HepG2 (cell line): ENCODE results near the gene SNCAIP. TPM values are rescaled to one million over a fixed set of nuclear protein-coding genes. Genes with fewer than 3 reads are reported as not detected.

ENCODE experiments used
- ATAC-seq: fragments of 200-7000 bp; cut with Tn5 transposase; 3 replicates; pipeline ENCODE4 v1.9.1; 2020; ENCODE audit warnings: mild to moderate bottlenecking, moderate library complexity
- BruUV-seq: library from RNA; stranded (reverse); fragments of 400-500 nt; replicated peaks from 2 replicates; lab custom pipeline; 2021; lab: Mats Ljungman, UMichigan
- CTCF ChIA-PET: fragments of 300-600 bp; formaldehyde crosslinking; extraction: SDS; loops from one replicate; lab custom pipeline; 2021; ENCODE audit warnings: low total read pairs, inconsistent platforms, low intra/inter-chr PET ratio; lab: Yijun Ruan, JAX
- POLR2A ChIA-PET: fragments of 350-600 bp; sonication (Branson Sonifier 250); formaldehyde crosslinking; loops from one replicate; lab custom pipeline; 2020; ENCODE audit warnings: antibody characterized with exemption, inconsistent platforms; lab: Yijun Ruan, JAX
- DNase-seq: peaks from one replicate; pipeline ENCODE4 v3.0.0-alpha.2; 2015; ENCODE audit warnings: low spot score
- FAIRE-seq: peaks from 3 replicates; lab custom pipeline; 2011; peaks lifted over from hg19 to GRCh38; lab: Jason Lieb, UNC
- H2AFZ ChIP-seq: one replicate; pipeline ENCODE4 v1.6.1; 2011; ENCODE audit warnings: low read length, inconsistent platforms
- H3K27ac ChIP-seq: fragments of 300-600 bp; 3 replicates; pipeline ENCODE4 v1.8.0; 2011; ENCODE audit warnings: mixed run types, mild to moderate bottlenecking, mixed read lengths, low read length, inconsistent platforms; ENCODE audit not compliant: insufficient read depth; ENCODE audit errors: extremely low read length
- H3K27me3 ChIP-seq, 2 experiments: fragments of 200-600 bp in 1 of 2; 2 replicates in 1 of 2; 3 replicates in 1 of 2; pipeline versions ENCODE4 v1.6.0 to v1.8.0; 2011; ENCODE audit warnings: low read length in 2 of 2, mild to moderate bottlenecking in 2 of 2, moderate library complexity in 2 of 2, inconsistent platforms in 1 of 2; ENCODE audit not compliant: insufficient read depth in 2 of 2, control insufficient read depth in 1 of 2
- H3K36me3 ChIP-seq, 2 experiments: fragments of 200-600 bp in 1 of 2; replicated peaks in 1 of 2; 2 replicates in 1 of 2; 3 replicates in 1 of 2; pipeline versions ENCODE4 v1.5.1 to v1.8.0; 2011; ENCODE audit warnings: low read length in 2 of 2, inconsistent platforms in 1 of 2; ENCODE audit not compliant: insufficient read depth in 2 of 2, control insufficient read depth in 1 of 2
- H3K4me1 ChIP-seq: 2 replicates; pipeline ENCODE4 v1.5.1; 2012; ENCODE audit warnings: low read length, inconsistent platforms; ENCODE audit not compliant: insufficient read depth
- H3K4me2 ChIP-seq: 2 replicates; pipeline ENCODE4 v1.6.0; 2011; ENCODE audit warnings: low read depth, low read length, inconsistent platforms
- H3K4me3 ChIP-seq, 3 experiments: fragments of 200-600 bp in 1 of 3; sonication (generic), shearing (Covaris generic) in 1 of 3; replicated peaks in 1 of 3; 2 replicates each; pipeline ENCODE4 v1.5.1; 2011 to 2016; ENCODE audit warnings: low read length in 3 of 3, inconsistent platforms in 2 of 3, low read depth in 2 of 3, mild to moderate bottlenecking in 2 of 3, control low read depth in 1 of 3, mixed read lengths in 1 of 3; ENCODE audit not compliant: insufficient read depth in 1 of 3
- H3K79me2 ChIP-seq: one replicate; pipeline ENCODE4 v1.6.1; 2011; ENCODE audit warnings: low read length, inconsistent platforms; ENCODE audit not compliant: insufficient read depth
- H3K9ac ChIP-seq: 2 replicates; pipeline ENCODE4 v1.6.0; 2011; ENCODE audit warnings: mild to moderate bottlenecking, low read depth, low read length, inconsistent platforms; ENCODE audit not compliant: insufficient read depth
- H3K9me3 ChIP-seq: 2 replicates; pipeline ENCODE4 v1.5.1; 2012; ENCODE audit warnings: mild to moderate bottlenecking, low read length
- H4K20me1 ChIP-seq: 2 replicates; pipeline ENCODE4 v1.6.0; 2011; ENCODE audit warnings: inconsistent platforms, mild to moderate bottlenecking, low read length, moderate library complexity; ENCODE audit not compliant: insufficient read depth
- NKX3-1 ChIP-seq: sonication (generic); formaldehyde crosslinking; IDR thresholded peaks from 2 replicates; pipeline ENCODE4 v1.5.0; 2020; ENCODE audit warnings: missing genetic modification reagents
- NR2C2 ChIP-seq: sonication (generic); formaldehyde crosslinking; IDR thresholded peaks from 2 replicates; pipeline ENCODE4 v1.4.0; 2020; ENCODE audit warnings: missing genetic modification reagents, mild to moderate bottlenecking, moderate library complexity, borderline replicate concordance
- ZFP1 ChIP-seq: IDR thresholded peaks from 2 replicates; pipeline ENCODE4 v1.6.1; 2016
- WGBS: methylation state at CpG from one replicate; pipeline ENCODE4 v1.1.6; 2017; ENCODE audit warnings: low lambda C conversion rate; 5-methylcytosine and 5-hydroxymethylcytosine counted together
- in situ Hi-C: cut with HindIII; loops from 2 replicates; pipeline ENCODE4 v1.10.0; 2017; ENCODE audit warnings: low pct_unique_long_range_greater_than_20kb; ENCODE audit not compliant: extremely low pct_ligation_motif_present
- intact Hi-C: fragments of 100-400 bp; cut with micrococcal nuclease; formaldehyde crosslinking; loops from one replicate; pipeline ENCODE4 v1.10.0; 2022; ENCODE audit not compliant: unreplicated experiment
- polyA plus RNA-seq, 8 experiments: library from polyadenylated mRNA; depleted of rRNA in 3 of 8; stranded (reverse) in 7 of 8; unstranded in 1 of 8; fragments of >200 nt; fragmentation: Illumina TruSeq in 4 of 8; extraction: Trizol in 4 of 8; gene quantifications; 2 replicates each; pipeline versions ENCODE4 v1.2.1 to v1.2.3, GENCODE V29; 2011 to 2016; ENCODE audit warnings: low read depth in 4 of 8, missing spikeins in 1 of 8, mixed read lengths in 1 of 8; ENCODE audit not compliant: insufficient read depth in 1 of 8
- total RNA-seq, 5 experiments: library from RNA; depleted of rRNA; stranded (reverse); fragments of >200 nt; fragmentation: Illumina TruSeq; extraction: Trizol; gene quantifications; 2 replicates each; pipeline ENCODE4 v1.2.3, GENCODE V29; 2016; ENCODE audit warnings: low read depth in 1 of 5
- TF ChIP-seq, protein P1 (sequence below): sonication (generic); formaldehyde crosslinking; IDR thresholded peaks from 2 replicates; pipeline ENCODE4 v1.4.0; 2020; ENCODE audit warnings: missing genetic modification reagents
- TF ChIP-seq, protein P2 (sequence below): sonication (generic); formaldehyde crosslinking; IDR thresholded peaks from 2 replicates; pipeline ENCODE4 v1.4.0; 2020; ENCODE audit warnings: mild to moderate bottlenecking, missing genetic modification reagents

SNCAIP gene
- total and polyA plus RNA-seq, 2 of the 13 experiments (the other 11 are each of a cell fraction or from before 2014, with no cell fraction given): not detected

DNA sequence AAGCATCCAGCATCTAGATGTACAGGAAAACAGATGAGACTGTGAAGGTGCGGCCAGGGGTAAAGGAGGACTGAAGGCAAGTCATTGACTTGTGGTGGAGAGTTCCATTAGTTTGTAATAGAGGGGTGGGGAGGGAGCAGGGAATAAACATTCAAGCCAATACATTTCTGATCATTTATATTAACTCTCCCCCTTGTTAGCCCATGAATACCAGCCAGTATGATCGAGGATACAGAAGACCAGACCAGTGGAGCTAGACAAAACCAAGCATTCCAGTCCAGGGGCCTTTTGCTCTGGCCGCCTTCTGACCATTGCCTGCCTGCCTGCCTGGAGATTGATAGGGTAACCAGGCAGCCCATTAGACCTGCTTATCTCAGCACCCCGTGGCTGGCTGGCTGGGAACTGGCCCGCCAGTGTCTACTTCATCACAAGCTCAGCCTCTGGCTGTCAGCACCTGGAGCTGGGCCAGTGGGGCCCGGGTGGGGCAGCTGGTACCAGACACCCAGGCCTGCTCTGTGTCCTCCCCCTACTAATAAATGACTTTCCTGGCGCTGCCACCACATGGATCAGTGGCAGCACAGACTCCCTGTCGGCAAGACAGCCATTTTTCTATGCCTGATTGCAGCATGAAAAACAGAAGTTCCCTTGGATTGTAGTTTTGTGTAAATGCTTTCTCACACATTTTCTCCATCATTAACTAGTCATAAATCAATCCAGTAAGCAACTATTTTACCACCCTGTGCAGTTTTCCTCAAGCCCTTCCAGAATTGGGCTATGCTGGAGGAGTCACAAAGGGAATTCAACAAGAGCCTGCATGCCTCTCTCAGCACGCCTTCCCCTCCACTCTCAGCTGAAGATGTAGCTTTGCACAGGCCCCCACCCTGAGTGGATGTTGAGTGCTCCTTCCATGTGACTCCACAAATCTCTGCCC, 181.3 kb downstream of the SNCAIP start (continued):
- no peak for TF ChIP-seq NKX3-1 (CRISPR knock-in tag)
- TF ChIP-seq, all 625 proteins: peak for 0

DNA sequence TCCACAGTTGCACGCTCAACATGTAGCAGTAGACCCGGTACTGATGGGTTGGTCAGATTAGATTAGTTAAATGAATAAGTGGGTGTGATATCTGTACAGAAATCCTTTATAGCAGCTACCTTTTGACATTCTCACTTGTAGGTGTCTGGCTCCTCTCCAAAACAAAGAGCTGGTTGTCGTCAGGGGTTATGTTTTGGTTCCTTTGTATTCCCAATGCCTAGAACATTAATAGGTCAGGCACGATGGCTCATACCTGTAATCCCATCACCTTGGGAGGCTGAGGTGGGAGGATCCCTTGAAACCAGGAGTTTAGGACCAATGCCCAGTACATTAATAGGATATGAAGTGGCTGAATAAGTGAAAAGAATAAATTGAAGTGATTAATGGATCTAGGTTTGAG, 182.1 kb downstream of the SNCAIP start:
- no peak overlapping the region for H3K4me2 ChIP-seq
- POLR2A ChIA-PET: no interaction called here
- H3K9me3 ChIP-seq: no peaks in the 10 kb centered on the region
- no peak overlapping the region for H3K4me3 ChIP-seq
- in situ Hi-C loops: no loop called here
- no peak for TF ChIP-seq ZFP1 (CRISPR knock-in tag)
- no peak for TF ChIP-seq NR2C2
- TF ChIP-seq, protein P1, sequence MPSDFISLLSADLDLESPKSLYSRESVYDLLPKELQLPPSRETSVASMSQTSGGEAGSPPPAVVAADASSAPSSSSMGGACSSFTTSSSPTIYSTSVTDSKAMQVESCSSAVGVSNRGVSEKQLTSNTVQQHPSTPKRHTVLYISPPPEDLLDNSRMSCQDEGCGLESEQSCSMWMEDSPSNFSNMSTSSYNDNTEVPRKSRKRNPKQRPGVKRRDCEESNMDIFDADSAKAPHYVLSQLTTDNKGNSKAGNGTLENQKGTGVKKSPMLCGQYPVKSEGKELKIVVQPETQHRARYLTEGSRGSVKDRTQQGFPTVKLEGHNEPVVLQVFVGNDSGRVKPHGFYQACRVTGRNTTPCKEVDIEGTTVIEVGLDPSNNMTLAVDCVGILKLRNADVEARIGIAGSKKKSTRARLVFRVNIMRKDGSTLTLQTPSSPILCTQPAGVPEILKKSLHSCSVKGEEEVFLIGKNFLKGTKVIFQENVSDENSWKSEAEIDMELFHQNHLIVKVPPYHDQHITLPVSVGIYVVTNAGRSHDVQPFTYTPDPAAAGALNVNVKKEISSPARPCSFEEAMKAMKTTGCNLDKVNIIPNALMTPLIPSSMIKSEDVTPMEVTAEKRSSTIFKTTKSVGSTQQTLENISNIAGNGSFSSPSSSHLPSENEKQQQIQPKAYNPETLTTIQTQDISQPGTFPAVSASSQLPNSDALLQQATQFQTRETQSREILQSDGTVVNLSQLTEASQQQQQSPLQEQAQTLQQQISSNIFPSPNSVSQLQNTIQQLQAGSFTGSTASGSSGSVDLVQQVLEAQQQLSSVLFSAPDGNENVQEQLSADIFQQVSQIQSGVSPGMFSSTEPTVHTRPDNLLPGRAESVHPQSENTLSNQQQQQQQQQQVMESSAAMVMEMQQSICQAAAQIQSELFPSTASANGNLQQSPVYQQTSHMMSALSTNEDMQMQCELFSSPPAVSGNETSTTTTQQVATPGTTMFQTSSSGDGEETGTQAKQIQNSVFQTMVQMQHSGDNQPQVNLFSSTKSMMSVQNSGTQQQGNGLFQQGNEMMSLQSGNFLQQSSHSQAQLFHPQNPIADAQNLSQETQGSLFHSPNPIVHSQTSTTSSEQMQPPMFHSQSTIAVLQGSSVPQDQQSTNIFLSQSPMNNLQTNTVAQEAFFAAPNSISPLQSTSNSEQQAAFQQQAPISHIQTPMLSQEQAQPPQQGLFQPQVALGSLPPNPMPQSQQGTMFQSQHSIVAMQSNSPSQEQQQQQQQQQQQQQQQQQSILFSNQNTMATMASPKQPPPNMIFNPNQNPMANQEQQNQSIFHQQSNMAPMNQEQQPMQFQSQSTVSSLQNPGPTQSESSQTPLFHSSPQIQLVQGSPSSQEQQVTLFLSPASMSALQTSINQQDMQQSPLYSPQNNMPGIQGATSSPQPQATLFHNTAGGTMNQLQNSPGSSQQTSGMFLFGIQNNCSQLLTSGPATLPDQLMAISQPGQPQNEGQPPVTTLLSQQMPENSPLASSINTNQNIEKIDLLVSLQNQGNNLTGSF (CRISPR knock-in tag): no peak
- TF ChIP-seq, protein P2, sequence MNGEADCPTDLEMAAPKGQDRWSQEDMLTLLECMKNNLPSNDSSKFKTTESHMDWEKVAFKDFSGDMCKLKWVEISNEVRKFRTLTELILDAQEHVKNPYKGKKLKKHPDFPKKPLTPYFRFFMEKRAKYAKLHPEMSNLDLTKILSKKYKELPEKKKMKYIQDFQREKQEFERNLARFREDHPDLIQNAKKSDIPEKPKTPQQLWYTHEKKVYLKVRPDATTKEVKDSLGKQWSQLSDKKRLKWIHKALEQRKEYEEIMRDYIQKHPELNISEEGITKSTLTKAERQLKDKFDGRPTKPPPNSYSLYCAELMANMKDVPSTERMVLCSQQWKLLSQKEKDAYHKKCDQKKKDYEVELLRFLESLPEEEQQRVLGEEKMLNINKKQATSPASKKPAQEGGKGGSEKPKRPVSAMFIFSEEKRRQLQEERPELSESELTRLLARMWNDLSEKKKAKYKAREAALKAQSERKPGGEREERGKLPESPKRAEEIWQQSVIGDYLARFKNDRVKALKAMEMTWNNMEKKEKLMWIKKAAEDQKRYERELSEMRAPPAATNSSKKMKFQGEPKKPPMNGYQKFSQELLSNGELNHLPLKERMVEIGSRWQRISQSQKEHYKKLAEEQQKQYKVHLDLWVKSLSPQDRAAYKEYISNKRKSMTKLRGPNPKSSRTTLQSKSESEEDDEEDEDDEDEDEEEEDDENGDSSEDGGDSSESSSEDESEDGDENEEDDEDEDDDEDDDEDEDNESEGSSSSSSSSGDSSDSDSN (CRISPR knock-in tag): no peak
- H3K9ac ChIP-seq: no peak overlapping the region
- no peaks in the 10 kb centered on the region for H3K36me3 ChIP-seq
- H3K4me1 ChIP-seq: peaks cover 3% of the 10 kb centered on the region; the same call in 1 of the 2 replicates
- no peaks in the 10 kb centered on the region for H3K79me2 ChIP-seq
- no peak overlapping the region for H3K27ac ChIP-seq
- BruUV-seq: no TSS peak
- no peak for ATAC-seq
- no peaks in the 10 kb centered on the region for H4K20me1 ChIP-seq
- CTCF ChIA-PET: no interaction called here
- intact Hi-C loops: loop anchor here (5.0 kb wide), 1 partner anchor 297 kb away; no protein-coding TSS in a partner anchor
- H2AFZ ChIP-seq: no peak overlapping the region
- FAIRE-seq: no peak
- no peaks in the 10 kb centered on the region for H3K27me3 ChIP-seq
- 15% methylated on average over 4 of the region's 4 CpGs for WGBS
- DNase-seq: no peak
